Jurkat, Clone E6-1 (cell line): ENCODE data around the gene ZBTB7C.

Source experiments
- DNase-seq: peaks from one replicate; pipeline ENCODE4 v3.0.0-alpha.2; 2011; ENCODE audit warnings: low read depth, low spot score
- H3K4me3 ChIP-seq: 2 replicates; pipeline ENCODE4 v1.5.1; 2011; ENCODE audit warnings: mild to moderate bottlenecking, low read length, control low read depth, moderate library complexity

Gene ZBTB7C

GRCh38 chr18:48164701-48165100, 244.5 kb downstream of the ZBTB7C start:
- no peak for DNase-seq
- no peak overlapping the region for H3K4me3 ChIP-seq

- DNase-seq, result no peak
- no peak overlapping the region for H3K4me3 ChIP-seq
Observed at GRCh38 chr18:48164116-48164515, 245.1 kb downstream of the ZBTB7C start.

GRCh38 chr18:48163738-48164115, 245.5 kb downstream of the ZBTB7C start:
- H3K4me3 ChIP-seq, result no peak overlapping the region
- DNase-seq, result no peak

GRCh38 chr18:48162956-48163737, 246.0 kb downstream of the ZBTB7C start:
- no peak overlapping the region for H3K4me3 ChIP-seq
- DNase-seq, result no peak

- H3K4me3 ChIP-seq, result peak overlapping the region; percentile 33
- no peak for DNase-seq
Observed at GRCh38 chr18:48161911-48162698, 247.1 kb downstream of the ZBTB7C start.

GRCh38 chr18:48161191-48161910, 247.8 kb downstream of the ZBTB7C start:
- DNase-seq, result no peak
- H3K4me3 ChIP-seq, result peak overlapping the region; percentile 33

- no peak for DNase-seq
- H3K4me3 ChIP-seq, result no peak overlapping the region
Observed at GRCh38 chr18:48160622-48161021, 248.6 kb downstream of the ZBTB7C start.

GRCh38 chr18:48159816-48160215, 249.4 kb downstream of the ZBTB7C start:
- no peak for DNase-seq
- no peak overlapping the region for H3K4me3 ChIP-seq

- H3K4me3 ChIP-seq, result no peak overlapping the region
- DNase-seq, result no peak
Observed at GRCh38 chr18:48158721-48159120, 250.5 kb downstream of the ZBTB7C start.

GRCh38 chr18:48157956-48158355, 251.2 kb downstream of the ZBTB7C start:
- no peak overlapping the region for H3K4me3 ChIP-seq
- no peak for DNase-seq

- DNase-seq, result no peak
- H3K4me3 ChIP-seq, result no peak overlapping the region
Observed at GRCh38 chr18:48155856-48156255, 253.3 kb downstream of the ZBTB7C start.

- DNase-seq, result no peak
- no peak overlapping the region for H3K4me3 ChIP-seq
Observed at GRCh38 chr18:48154828-48155227, 254.4 kb downstream of the ZBTB7C start.

GRCh38 chr18:48153613-48154481, 255.3 kb downstream of the ZBTB7C start:
- no peak for DNase-seq
- H3K4me3 ChIP-seq, result no peak overlapping the region

GRCh38 chr18:48152549-48152948, 256.6 kb downstream of the ZBTB7C start:
- DNase-seq, result no peak
- no peak overlapping the region for H3K4me3 ChIP-seq

- H3K4me3 ChIP-seq, result no peak overlapping the region
- no peak for DNase-seq
Observed at GRCh38 chr18:48151421-48152065, 257.6 kb downstream of the ZBTB7C start.

- H3K4me3 ChIP-seq, result no peak overlapping the region
- no peak for DNase-seq
Observed at GRCh38 chr18:48149020-48149685, 260.0 kb downstream of the ZBTB7C start.

GRCh38 chr18:48142994-48143393, 266.2 kb downstream of the ZBTB7C start:
- no peak for DNase-seq
- H3K4me3 ChIP-seq, result no peak overlapping the region

GRCh38 chr18:48142353-48142752, 266.8 kb downstream of the ZBTB7C start:
- no peak for DNase-seq

More at GRCh38 chr18:48142353-48142752, 266.8 kb downstream of the ZBTB7C start:
- H3K4me3 ChIP-seq, result no peak overlapping the region
